Neural cell (in vitro differentiated cells): Measurements from ENCODE around the gene TLX1. TPM values are rescaled to one million over a fixed set of nuclear protein-coding genes. Genes with fewer than 3 reads are reported as not detected.

Source experiments
- H2AFZ ChIP-seq: fragments of 200-600, 300-800 bp; sonication (generic), shearing (Covaris generic); 2 replicates; pipeline ENCODE4 v1.6.0; 2014; ENCODE audit warnings: low read depth, mild to moderate bottlenecking, antibody characterized with exemption, low read length, moderate library complexity
- H3F3A ChIP-seq: fragments of 200-600 bp; shearing (Covaris generic); 2 replicates; pipeline ENCODE4 v1.6.1; 2016; ENCODE audit warnings: mild to moderate bottlenecking, moderate library complexity, mixed read lengths, antibody characterized with exemption, low read length; ENCODE audit not compliant: insufficient read depth, poor library complexity, severe bottlenecking
- H3K27ac ChIP-seq: fragments of 200-600, 300-800 bp; sonication (generic), shearing (Covaris generic); 2 replicates; pipeline ENCODE4 v1.5.1; 2014; ENCODE audit warnings: mild to moderate bottlenecking, low read length, moderate library complexity
- H3K27me3 ChIP-seq: fragments of 300-800, 200-600 bp; sonication (generic), shearing (Covaris generic); 2 replicates; pipeline ENCODE4 v1.6.0; 2014; ENCODE audit warnings: mild to moderate bottlenecking, low read depth, low read length, moderate library complexity; ENCODE audit not compliant: insufficient read depth
- H3K36me3 ChIP-seq: fragments of 300-800, 200-600 bp; sonication (generic), shearing (Covaris generic); 2 replicates; pipeline ENCODE4 v1.5.1; 2014; ENCODE audit warnings: mild to moderate bottlenecking, antibody characterized with exemption, low read length, moderate library complexity; ENCODE audit not compliant: insufficient read depth
- H3K4me2 ChIP-seq: fragments of 300-800, 200-600 bp; sonication (generic), shearing (Covaris generic); 2 replicates; pipeline ENCODE4 v1.6.0; 2014; ENCODE audit warnings: mild to moderate bottlenecking, low read length
- H3K4me3 ChIP-seq: fragments of 300-800, 200-600 bp; sonication (generic), shearing (Covaris generic); 2 replicates; pipeline ENCODE4 v1.5.1; 2014; ENCODE audit warnings: mild to moderate bottlenecking, low read length, moderate library complexity
- H3K79me2 ChIP-seq: fragments of 200-600 bp; shearing (Covaris generic); replicated peaks from 2 replicates; pipeline ENCODE4 v1.6.0; 2014; ENCODE audit warnings: mild to moderate bottlenecking, low read length, moderate library complexity; ENCODE audit not compliant: insufficient read depth
- H3K9ac ChIP-seq: fragments of 300-800, 200-600 bp; sonication (generic), shearing (Covaris generic); 2 replicates; pipeline ENCODE4 v1.6.1; 2016; ENCODE audit warnings: mild to moderate bottlenecking, low read length, mixed read lengths
- H3K9me2 ChIP-seq: fragments of 200-600 bp; shearing (Covaris generic); 2 replicates; pipeline ENCODE4 v1.6.1; 2016; ENCODE audit warnings: mild to moderate bottlenecking, low read length, mixed read lengths; ENCODE audit not compliant: insufficient read depth
- H3K9me3 ChIP-seq: fragments of 200-600, 300-800 bp; sonication (generic), shearing (Covaris generic); 2 replicates; pipeline ENCODE4 v1.6.1; 2016; ENCODE audit warnings: mild to moderate bottlenecking, mixed run types, low read length, moderate library complexity, mixed read lengths
- H4K20me1 ChIP-seq: fragments of 200-600 bp; shearing (Covaris generic); 2 replicates; pipeline ENCODE4 v1.6.1; 2016; ENCODE audit warnings: mild to moderate bottlenecking, mixed run types; ENCODE audit not compliant: insufficient read depth
- EZH2 ChIP-seq: fragments of 200-600, 300-800 bp; shearing (Covaris generic), sonication (generic); IDR thresholded peaks from 2 replicates; pipeline ENCODE4 v1.6.1; 2014; ENCODE audit warnings: antibody characterized with exemption, low read length, borderline replicate concordance, mild to moderate bottlenecking; ENCODE audit not compliant: insufficient read depth, poor library complexity, severe bottlenecking
- MXI1 ChIP-seq: fragments of 450-650 bp; conservative IDR thresholded peaks from 2 replicates; pipeline ENCODE4 v1.6.1; 2014; ENCODE audit warnings: antibody characterized with exemption, mild to moderate bottlenecking; ENCODE audit not compliant: poor library complexity, severe bottlenecking
- POLR2AphosphoS5 ChIP-seq: IDR thresholded peaks from 2 replicates; pipeline ENCODE4 v1.6.1; 2012
- RAD21 ChIP-seq: fragments of 450-650 bp; conservative IDR thresholded peaks from 2 replicates; pipeline ENCODE4 v1.6.1; 2014; ENCODE audit warnings: antibody characterized with exemption, mild to moderate bottlenecking, moderate library complexity
- SMC3 ChIP-seq: fragments of 450-650 bp; conservative IDR thresholded peaks from 2 replicates; pipeline ENCODE4 v1.6.1; 2014; ENCODE audit warnings: antibody characterized with exemption, mild to moderate bottlenecking, moderate library complexity; ENCODE audit not compliant: poor library complexity
- TAF1 ChIP-seq: IDR thresholded peaks from 2 replicates; pipeline ENCODE4 v1.6.1; 2012; ENCODE audit warnings: low read depth
- polyA plus RNA-seq: library from polyadenylated mRNA; depleted of rRNA; stranded (reverse); fragments of >200 nt; gene quantifications from 2 replicates; pipeline ENCODE4 v1.2.3, GENCODE V29; 2014
- TF ChIP-seq, protein P1 (sequence below): fragments of 450-650 bp; IDR thresholded peaks from 2 replicates; pipeline ENCODE4 v1.5.1; 2014; ENCODE audit warnings: antibody characterized with exemption, mild to moderate bottlenecking, moderate library complexity; ENCODE audit not compliant: poor library complexity, severe bottlenecking
- TF ChIP-seq, protein P2 (sequence below): IDR thresholded peaks from 2 replicates; pipeline ENCODE4 v1.6.1; 2012; ENCODE audit warnings: borderline replicate concordance

The TLX1 gene
- polyA plus RNA-seq, 1 donor from 2014 or later, result not detected

DNA sequence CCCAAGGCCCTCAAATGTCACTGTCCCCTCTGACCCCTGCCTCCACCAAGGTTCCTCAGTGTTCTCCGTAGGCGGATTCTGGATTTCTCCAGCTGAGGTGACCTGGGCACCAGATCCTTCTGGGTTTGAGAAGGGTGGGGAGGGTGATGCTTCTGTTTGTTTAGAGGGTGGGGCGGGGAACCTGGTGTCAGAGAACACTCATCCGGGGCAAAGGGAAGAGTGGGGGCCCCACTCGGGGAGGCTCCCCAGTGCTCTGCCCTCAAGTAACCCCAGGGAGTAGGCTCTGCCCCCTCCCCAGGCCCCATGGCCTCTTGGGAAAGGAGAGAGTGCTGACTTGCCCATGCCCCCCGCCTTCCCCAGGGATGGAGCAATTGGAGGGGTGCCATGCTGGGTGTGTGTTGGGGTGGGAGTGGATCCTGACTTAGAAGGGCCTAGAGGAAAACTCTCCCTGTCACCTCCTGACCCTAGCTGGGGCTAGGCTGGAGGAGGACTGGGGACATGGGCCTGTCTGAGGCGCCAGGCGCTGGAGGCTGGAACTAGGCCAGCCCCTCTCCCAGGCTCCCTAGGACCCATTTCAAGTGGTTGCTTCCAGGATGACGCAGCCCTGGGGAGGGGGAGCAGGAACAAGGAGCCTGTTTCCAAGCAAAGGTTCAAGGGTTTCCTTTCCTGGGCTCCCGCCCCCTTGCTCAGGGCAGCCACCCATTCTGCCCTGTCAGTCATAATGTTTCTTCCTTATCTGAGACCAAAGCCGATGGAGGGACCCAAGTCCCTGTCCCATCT, 41.4 kb upstream of the TLX1 start:
- H3K36me3 ChIP-seq, result no peaks in the 10 kb centered on the region
- no peak for TF ChIP-seq MXI1
- TF ChIP-seq EZH2, result no peak
- TF ChIP-seq TAF1, result no peak
- no peak for TF ChIP-seq SMC3
- TF ChIP-seq RAD21, result no peak
- no peak for TF ChIP-seq POLR2AphosphoS5
- TF ChIP-seq, protein P1, sequence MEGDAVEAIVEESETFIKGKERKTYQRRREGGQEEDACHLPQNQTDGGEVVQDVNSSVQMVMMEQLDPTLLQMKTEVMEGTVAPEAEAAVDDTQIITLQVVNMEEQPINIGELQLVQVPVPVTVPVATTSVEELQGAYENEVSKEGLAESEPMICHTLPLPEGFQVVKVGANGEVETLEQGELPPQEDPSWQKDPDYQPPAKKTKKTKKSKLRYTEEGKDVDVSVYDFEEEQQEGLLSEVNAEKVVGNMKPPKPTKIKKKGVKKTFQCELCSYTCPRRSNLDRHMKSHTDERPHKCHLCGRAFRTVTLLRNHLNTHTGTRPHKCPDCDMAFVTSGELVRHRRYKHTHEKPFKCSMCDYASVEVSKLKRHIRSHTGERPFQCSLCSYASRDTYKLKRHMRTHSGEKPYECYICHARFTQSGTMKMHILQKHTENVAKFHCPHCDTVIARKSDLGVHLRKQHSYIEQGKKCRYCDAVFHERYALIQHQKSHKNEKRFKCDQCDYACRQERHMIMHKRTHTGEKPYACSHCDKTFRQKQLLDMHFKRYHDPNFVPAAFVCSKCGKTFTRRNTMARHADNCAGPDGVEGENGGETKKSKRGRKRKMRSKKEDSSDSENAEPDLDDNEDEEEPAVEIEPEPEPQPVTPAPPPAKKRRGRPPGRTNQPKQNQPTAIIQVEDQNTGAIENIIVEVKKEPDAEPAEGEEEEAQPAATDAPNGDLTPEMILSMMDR, result no peak
- TF ChIP-seq, protein P2, sequence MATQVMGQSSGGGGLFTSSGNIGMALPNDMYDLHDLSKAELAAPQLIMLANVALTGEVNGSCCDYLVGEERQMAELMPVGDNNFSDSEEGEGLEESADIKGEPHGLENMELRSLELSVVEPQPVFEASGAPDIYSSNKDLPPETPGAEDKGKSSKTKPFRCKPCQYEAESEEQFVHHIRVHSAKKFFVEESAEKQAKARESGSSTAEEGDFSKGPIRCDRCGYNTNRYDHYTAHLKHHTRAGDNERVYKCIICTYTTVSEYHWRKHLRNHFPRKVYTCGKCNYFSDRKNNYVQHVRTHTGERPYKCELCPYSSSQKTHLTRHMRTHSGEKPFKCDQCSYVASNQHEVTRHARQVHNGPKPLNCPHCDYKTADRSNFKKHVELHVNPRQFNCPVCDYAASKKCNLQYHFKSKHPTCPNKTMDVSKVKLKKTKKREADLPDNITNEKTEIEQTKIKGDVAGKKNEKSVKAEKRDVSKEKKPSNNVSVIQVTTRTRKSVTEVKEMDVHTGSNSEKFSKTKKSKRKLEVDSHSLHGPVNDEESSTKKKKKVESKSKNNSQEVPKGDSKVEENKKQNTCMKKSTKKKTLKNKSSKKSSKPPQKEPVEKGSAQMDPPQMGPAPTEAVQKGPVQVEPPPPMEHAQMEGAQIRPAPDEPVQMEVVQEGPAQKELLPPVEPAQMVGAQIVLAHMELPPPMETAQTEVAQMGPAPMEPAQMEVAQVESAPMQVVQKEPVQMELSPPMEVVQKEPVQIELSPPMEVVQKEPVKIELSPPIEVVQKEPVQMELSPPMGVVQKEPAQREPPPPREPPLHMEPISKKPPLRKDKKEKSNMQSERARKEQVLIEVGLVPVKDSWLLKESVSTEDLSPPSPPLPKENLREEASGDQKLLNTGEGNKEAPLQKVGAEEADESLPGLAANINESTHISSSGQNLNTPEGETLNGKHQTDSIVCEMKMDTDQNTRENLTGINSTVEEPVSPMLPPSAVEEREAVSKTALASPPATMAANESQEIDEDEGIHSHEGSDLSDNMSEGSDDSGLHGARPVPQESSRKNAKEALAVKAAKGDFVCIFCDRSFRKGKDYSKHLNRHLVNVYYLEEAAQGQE, result no peak
- no peak overlapping the region for H3K9ac ChIP-seq
- no peaks in the 10 kb centered on the region for H3K9me3 ChIP-seq
- H3K79me2 ChIP-seq, result no peaks in the 10 kb centered on the region
- H2AFZ ChIP-seq, result no peak overlapping the region
- no peak overlapping the region for H3K4me3 ChIP-seq
- H3K27ac ChIP-seq, result no peak overlapping the region
- H4K20me1 ChIP-seq, result no peaks in the 10 kb centered on the region
- peaks cover 34% of the 10 kb centered on the region for H3K27me3 ChIP-seq
- no peak overlapping the region for H3K4me2 ChIP-seq
- no peaks in the 10 kb centered on the region for H3K9me2 ChIP-seq
- no peaks in the 10 kb centered on the region for H3F3A ChIP-seq

DNA sequence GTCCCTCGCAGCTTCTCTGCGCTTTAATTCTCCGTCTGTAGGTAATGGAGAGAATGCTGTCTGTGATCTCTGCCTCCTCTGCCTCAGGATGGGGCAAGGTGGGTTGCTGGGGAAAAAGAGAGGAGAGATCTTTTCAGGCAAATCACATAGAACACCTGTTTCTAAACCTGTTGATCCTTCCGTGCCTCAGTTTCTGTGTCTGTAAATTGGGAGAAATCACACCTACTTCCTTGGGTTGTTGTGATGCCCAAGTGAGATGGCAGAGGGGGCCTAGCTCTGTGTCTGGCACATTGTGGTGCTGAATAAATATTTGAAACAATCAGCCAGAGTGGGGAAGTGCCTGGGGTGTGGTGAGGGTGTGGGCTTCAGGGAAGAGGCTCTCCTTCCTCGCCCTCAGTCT, 40.5 kb upstream of the TLX1 start:
- H3K4me3 ChIP-seq, result no peak overlapping the region
- H3K79me2 ChIP-seq, result no peaks in the 10 kb centered on the region
- no peak overlapping the region for H2AFZ ChIP-seq
- no peak overlapping the region for H3K9ac ChIP-seq
- no peaks in the 10 kb centered on the region for H4K20me1 ChIP-seq
- no peaks in the 10 kb centered on the region for H3K36me3 ChIP-seq
- H3K27ac ChIP-seq, result no peak overlapping the region
- no peaks in the 10 kb centered on the region for H3K9me3 ChIP-seq
- no peak overlapping the region for H3K4me2 ChIP-seq
- TF ChIP-seq MXI1 (no peak), POLR2AphosphoS5 (no peak), EZH2 (no peak)
- TF ChIP-seq, protein P2, result no peak
- TF ChIP-seq, protein P1, result no peak
- H3K9me2 ChIP-seq, result no peaks in the 10 kb centered on the region
- H3F3A ChIP-seq, result no peaks in the 10 kb centered on the region
- H3K27me3 ChIP-seq, result peaks cover 31% of the 10 kb centered on the region
